GM21723 (cell line): ENCODE data around the gene FXYD6.
"Not testable (repeated sequence)": the region's sequence is repeated elsewhere in the genome, so short reads cannot be mapped to it uniquely, and the experiment has no call there.

Source experiments
- ATAC-seq: cut with Tn5 transposase; IDR thresholded peaks from one replicate; pipeline ENCODE4 v1.9.1; 2021; ENCODE audit warnings: mild to moderate bottlenecking, moderate library complexity; ENCODE audit not compliant: unreplicated experiment

Gene FXYD6

DNA sequence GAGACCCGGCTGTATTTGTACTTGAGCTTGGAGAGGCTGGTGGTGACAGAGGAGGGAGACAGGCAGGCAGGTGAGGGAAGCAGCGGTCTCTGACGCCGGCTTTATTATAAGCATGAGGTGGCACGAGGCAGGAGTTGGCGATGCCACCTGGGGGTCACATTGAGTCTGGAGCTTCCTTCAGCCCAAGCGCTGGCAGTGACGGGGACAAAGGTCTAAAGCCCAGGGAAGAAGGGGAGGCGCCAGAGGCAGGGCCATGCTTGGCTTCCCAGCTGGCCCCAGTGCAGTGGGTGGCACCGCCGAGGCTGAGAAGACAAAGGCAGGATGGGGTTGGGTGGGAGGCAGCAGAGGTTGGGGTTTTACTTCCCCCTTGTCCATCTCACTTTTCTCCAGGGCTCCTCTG lies 56.4 kb downstream of the FXYD6 start:
- ATAC-seq: no peak

DNA sequence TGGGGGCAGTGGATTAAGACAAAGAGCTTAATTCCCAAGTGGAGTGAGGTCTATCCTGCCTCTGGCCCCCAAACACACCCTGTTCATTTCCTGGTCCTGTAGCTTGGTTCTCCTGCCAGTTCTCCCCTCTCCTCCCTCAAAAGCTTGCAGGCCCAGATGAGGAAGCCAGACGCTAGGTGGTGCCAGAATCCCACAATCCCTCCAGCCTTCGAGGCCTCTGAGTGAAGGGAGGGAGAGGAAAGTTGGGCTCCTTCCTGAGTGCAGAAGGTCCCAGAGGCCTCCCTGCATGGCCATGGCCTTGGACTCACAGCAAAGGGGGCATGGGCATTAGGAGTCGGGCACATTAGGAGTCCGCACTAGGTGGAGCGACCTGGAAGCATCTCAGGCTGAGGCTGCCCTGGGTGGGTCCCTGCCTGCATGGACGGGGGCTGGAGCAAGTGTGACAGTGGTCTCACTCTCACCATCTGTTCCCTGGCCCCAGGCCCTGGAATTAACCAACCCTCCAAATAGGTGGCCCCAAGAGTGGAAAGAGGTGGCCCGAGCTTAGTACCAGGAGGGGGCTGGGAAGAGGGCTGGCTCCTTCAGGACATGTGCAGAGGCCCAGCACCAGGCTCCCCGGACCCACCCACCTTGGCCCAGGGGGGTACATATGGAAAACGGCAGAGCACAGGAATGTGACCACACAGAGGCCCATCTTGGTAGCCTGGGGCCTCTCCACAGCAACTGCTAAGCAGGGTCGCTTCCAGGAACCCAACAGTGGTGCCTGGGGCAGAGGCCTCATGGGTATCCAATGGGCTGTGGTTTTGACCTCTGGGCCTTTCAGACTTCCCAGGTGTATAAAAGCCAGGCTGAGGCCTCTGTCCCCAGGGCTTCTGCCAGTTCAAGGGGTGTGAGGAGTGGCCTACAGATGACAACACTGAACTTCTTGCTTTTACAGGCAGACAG lies 57.1 kb downstream of the FXYD6 start:
- ATAC-seq: no peak

DNA sequence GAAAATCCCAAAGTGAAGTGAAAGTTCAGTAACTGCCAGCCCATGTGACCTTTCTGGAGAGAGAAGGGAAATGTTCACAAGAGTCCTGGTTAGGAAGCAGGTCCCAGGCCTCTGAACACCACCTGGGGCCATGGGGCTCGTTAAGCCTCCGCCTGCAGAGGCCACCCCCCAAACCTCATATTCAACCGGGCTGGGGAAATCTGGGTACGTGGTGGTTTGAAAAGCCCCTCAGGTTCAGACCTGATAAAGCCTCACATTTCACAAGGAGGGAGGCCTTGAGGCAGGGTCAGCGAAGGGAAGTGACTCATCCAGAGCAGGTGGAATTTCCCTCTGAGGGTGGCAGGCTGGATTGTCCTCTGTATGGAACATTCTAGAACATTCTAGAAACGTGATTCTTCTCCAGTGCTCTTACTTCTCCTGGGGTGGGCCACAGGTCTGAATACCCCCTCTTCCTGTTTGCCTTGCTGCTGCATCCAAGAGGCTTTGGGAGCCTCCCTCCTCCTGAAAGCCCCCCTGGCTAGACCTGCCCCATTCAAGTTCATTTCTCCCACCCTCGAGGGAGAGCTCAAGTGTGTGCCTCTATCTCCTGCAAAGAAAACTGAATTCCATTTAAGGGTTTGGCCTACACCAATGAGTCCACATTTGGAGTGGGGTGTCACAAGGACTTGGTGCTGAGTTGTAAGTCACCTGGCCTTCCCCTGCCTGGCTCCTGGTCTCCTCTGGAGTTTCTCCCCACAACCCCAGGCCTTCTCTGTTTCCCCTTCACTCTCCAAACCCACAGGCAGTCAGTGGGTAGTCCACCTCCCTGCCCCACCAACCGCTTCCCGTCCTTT lies 58.2 kb downstream of the FXYD6 start:
- ATAC-seq: no peak

DNA sequence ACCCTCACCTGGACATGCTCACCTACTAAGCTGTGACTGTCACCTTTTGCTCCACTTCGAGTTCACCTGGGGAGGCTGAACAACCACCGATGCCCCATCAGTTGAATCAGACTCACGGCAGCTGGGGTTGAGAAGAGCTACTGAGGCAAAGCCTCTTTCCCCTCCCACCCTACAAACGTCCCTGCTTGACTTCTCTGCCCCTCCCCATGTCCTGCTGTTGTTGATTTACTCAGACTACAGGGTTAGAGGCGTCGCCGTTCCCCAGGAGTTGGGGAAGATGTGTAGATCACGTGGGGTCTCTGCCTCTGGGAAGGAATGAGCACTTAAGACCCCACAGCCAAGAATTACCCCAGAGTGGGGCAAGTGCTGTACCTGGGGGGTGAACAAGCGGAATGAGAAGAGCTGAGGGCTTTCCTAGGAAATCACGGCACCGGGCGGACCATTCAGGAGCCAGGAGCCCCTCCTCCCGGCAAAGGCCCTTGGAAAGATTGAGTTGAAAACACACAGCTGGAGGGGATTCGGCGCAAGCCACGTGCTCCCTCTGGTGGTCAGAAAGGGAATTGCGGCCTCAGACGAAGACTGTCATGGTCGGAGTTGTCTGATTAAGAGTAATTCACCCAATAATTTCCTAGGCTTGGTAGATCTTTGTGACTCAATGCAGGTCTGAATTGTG lies 59.0 kb downstream of the FXYD6 start:
- ATAC-seq: no peak

DNA sequence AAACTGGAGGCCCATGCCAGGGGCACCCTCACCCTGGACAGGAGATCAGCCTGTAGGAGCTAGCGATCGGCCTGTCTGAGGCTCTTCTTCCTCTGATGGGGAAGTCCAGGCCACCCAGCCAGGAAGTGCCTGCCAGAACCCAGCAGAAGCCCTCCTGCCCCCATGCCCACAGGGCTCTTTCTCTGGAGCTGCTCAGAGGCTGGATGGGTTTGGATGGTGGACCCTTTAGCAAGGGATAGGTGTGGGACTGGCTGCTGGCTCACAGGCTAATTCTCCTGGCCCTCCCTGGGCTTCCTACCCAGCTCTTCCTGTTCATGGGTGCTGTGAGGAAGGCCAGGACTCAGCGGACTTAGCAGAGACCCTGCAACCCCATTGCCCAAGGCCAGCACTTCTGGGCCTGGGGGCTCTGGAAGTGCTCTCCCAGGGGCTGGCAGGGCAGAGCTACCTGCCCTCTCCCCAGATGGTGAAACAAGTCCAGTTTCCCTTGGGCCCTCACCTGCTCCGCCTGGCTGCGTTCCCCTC lies 59.6 kb downstream of the FXYD6 start:
- ATAC-seq: no peak

DNA sequence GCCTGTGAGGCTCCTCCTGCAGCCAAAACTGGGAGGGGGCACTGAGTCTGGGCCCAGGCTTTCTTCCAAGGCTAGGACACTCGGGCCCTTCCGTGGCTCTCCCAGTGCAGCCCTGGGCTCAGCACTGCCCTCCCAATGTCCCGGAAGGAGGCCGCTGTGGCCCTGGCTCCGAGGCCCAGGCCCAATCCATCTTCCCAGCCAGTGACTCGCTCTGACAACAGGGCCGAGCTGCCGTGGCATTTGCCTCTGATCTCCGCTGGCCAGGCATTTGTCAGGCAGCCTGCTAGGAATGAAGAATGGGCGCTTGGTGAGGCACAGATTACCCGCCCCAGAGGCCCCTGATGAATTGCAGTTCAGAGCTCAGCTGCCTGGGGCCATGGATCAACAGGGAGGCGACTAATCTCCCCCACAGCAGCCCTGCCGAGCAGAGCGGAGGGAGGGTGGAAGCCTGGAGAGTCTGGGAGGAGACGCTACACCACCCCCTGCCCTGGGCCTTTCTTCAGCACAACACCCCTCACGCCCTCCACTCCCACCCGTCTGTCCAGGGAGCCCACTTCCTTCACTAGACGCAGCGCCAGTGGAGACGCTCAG lies 60.2 kb downstream of the FXYD6 start:
- no peak for ATAC-seq

DNA sequence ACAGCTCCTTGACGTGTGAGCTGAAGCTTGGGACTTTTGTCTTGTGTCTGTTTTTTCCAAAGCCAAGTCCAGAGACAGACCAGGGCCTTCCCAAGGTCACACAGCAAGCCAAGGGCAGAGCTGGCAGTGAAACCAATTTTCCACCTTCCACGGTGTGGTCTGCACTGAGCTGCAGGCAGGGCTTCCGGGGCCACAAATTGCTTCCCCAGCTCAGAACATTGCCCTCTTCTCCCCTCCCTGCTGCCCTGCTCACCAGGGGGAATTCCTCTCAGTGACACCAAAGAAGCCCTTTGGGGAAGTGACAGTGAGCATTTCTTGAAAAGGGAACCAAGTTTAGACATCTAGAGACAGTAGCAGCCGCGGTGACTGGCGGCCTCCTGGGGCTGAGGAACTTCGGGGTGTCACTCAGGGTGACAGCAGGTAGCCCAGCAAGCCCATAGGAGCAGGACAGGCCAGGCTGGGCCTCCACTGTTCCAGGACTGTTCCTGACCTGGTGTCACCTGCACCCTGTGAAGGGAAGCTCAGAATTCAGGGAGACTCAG lies 61.1 kb downstream of the FXYD6 start:
- peak; percentile 68 for ATAC-seq

DNA sequence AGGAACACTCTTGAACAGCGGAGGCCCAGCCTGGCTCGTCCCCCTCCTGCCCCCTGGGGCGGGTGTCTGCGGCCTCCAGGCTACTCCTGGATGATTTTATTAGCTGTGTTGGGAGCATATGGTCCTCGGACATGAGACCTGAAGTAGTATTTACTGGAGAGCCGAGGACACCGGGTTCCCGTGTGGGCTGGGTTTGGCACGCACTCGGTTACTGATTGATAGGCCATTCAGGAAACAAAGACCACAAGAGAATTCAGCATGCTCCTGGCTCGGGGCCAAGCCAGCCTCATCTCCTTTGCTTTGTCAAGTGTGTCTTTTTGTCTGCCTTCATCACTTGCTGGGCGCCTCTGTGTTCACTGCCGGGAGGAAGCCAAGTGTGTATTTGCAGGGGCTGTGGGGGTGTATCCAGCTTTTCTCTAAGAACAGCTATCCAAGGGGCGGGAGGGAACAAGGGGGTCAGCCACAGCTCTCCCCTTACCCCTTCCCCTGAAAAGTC lies 61.6 kb downstream of the FXYD6 start:
- ATAC-seq: peak; percentile 53

DNA sequence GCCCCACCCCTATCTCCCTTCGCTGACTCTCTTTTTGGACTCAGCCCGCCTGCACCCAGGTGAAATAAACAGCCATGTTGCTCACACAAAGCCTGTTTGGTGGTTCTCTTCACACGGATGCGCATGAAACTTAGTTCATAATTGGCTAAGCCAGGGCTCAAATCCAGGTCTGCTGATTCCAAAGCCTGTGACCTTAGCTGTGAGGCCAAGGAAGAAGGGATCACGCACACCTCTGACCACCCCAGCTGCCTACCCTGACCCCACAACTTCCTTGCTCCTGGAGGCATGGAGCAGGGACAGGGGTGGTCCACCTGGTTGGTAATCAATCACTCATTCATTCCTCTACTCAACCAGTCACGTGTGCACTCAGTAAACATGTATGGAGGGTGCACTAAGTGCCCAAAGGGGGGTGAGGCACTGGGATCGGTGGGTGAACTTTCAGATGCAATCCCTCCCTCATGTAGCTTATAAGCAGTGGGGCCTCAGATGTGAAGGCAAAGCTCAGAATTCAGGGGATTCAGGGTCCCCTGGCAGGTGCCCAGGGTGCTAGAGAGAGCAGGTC lies 62.2 kb downstream of the FXYD6 start:
- no peak for ATAC-seq

DNA sequence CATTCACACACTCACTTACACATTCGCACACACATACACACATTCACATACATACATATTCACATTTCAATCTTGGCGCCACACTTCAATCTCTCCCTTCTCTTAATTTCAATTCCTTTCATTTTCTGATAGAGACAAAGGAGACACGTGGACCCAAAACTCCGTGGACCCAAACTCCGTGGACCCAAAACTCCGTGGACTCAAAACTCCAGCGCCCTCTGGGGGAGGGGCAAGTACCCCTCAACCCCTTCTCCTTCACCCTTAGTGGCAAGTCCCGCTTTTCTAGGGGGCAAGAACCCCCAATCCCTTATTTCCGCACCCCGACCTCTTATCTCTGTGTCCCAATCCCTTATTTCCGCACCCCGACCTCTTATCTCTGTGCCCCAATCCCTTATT lies 66.4 kb downstream of the FXYD6 start:
- ATAC-seq: not testable (repeated sequence)

DNA sequence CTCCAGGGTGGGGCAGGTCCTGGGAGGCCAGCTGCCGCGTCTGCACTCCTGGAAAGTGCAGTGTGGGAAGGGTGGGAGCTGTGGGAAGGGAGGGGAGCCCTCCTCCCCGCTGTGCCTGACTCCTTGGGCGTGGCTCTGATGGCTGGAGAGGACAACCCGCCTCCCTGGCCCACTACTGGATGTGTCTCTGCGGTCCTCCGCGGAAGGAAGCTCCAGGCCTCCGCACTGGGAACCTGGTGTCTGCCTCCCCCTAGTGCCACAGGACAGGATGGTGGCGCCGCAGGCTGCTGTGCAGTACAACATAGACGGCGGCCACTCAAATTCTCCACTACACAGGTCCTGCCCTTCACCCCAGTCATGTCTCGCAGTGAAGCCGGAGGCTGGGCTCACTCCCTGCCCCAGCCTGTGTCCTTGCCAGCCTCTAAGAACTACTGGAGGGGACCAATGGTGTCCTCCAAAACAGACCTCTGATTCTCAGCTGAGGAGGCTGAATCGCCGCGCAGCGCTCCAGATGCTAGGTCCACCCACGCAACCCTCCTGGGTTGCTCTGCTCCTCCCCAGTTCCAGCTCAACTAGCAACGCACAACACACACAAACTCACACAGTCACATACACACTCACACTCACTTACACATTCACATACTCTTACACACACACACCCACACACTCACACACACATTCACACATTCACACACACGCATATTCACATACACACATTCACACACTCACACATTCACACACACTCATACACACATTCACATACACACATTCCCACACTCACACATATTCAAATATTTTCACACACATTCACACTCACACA lies 67.0 kb downstream of the FXYD6 start:
- no peak for ATAC-seq

DNA sequence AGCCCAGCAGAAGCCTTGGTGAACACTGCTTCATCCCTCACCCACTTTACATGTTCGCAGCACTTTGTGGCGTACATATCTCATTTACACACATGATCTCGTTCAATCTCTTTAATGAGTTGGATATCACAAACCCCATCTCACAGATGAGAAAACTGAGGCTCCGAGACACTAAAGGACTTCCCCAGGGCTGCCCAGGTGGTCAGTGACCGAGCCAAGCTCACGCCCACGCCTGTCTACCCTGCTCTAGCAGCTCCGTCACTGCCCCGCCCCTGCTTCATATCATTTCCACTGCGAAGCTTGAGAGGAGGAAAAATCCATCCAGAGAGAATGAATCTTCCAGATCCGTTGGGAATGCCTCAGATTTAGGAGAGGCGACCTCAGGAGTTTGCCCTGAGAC lies 67.7 kb downstream of the FXYD6 start:
- ATAC-seq: no peak

DNA sequence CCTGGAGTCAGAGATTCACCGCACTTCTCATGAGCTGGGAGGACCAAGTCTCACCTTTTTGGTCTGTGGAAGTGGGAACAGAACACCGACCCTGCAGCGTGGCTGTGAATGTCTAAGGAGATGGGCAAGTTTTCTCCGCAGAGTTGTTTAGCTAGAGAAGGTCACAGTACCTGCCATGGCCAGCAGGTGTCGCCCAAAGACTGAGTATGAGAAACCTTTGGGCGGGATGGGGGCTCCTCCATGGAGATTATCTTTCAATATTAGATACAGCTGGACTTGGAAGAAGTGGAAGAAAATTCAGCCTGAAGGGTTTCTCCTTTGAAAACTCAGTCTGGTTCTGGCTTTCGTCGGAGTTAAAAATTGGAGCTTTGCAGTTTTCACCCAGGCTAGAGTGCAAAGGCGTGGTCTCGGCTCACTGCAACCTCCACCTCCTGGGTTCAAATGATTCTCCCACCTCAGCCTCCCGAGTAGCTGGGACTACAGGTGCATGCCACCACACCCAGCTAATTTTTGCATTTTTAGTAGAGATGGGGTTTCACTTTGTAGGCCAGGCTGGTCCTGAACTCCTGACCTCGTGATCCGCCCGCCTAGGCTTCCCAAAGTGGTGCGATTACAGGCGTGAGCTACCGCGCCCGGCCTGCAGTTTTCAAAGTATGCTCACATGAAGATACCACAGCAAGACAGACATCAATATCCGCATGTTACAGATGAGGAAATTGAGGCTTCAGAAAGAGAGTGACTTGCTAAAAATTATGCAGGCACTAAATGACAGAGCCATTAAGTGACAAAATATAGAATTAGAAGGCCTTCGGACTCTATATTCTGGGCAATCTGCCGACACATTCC lies 68.8 kb downstream of the FXYD6 start:
- no peak for ATAC-seq

DNA sequence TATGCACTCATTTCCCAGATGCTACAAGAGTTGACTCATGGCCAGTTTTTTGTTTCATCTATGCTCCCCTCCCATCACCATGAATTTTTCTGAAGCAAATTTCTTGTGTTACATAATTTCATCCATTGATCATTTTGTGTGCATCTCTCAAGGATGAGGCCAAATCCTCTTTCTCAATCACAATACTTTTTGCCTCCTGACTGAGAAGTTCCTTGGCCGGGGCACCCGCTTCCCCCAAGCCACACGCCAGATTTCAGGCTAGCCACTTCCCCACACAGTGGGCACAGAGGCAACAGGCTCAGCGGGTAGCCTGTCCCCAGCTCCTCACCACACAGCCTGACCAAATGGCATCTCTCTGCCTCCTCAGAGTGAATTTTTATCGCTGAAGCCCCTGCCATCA lies 69.6 kb downstream of the FXYD6 start:
- no peak for ATAC-seq

DNA sequence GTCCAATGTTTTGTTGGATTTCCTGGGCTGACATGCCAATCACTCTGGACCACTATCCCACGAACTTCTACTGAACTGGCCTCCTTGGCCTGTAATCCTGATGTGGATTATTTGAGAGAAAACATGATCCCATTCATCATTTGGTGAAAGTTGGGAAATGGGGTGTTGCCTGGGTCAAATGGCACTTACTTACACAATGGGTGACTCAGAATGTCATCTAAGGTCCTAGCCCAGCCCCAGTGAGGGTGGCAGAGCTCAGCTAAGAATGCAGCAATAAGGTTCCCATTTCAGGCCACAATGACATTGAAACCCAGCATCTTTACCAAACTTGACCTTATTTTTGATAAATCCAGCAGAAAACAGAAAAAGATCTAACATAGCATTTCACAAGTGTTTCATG lies 71.4 kb downstream of the FXYD6 start:
- ATAC-seq: no peak

DNA sequence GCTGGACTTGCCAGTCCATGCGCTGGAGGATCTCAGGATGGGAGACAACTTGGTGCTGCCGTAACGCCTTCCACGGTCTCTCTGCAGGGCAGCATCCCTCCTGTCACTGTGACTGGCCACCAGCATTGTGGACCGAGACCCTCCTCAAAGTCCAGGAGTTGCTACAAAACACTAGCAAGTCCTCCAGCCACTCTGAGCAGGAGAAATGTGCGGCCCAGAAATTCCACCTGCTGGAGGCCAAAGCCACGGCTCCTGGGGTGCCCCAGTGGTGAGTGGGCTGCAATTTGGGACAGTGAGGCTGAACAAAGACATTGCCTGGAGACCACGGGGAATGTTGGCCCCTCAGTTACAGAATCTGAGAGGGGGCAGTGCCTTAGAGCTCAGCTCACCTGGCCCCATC lies 72.6 kb downstream of the FXYD6 start:
- ATAC-seq: no peak

DNA sequence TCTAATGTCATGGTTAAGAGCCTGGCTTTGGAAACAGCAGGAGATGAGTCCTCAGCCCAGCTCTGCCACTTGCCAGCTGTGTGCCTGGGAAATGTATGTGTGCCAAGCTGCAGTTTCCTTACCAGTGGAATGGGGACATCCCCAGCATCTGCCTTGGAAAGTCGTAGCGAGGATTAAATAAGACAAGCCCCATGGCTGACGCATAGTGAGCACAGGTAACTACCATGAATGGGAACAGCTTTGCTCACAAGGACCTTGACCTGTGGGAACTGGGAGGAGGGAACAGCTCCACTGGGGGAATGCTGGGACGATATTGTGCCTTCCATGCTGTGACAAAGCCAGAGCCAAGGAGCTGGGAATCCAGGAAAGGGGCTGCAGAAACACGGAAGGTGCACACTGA lies 76.8 kb downstream of the FXYD6 start:
- ATAC-seq: no peak

DNA sequence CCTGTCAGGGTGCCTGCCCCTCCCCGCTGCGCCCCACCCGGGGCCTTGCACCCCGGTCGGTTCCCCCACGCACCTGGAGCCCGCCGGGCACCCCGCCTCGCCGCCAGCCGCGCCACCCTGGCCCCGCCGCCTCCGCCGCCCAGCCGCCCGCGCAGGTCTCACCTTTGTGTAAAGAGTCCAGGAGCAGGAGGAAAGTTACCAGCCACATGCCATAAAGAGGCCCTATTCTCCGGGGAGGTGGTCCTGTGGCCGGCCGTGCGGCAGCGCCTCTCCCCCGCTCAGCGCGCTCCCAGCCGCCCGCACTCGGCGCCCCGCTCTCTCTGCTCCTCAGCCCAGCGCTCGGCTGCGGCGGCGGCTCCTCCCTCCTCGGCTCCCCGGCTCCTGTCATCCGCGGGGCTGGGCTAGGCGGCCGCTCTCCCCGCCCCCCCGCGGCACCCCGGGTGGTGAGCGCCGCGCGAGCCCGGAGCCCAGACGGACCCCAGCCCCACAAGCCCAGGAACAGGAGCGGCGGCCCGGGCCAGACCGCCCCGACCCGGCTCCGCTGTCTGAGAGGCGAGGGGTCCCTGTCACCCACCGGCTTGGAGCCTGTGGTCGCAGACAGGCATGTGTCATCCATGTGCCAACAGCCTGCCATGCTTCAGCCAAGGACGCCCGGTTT lies 79.5 kb downstream of the FXYD6 start, which contains the start of gene DSCAML1:
TSS of gene DSCAML1 (minus strand) at position 345 of the 658 bp plus-strand sequence. CDS start at position 208, 137 bp downstream.
- no peak for ATAC-seq
